IMR-90 (cell line): ENCODE data around the gene DCTN2.

Experiments
- CTCF ChIP-seq: conservative IDR thresholded peaks from 2 replicates; pipeline ENCODE4 v1.5.1; 2012; ENCODE audit warnings: mild to moderate bottlenecking, low read depth, low read length, improper control_type of control experiment
- POLR2A ChIP-seq: IDR thresholded peaks from 2 replicates; pipeline ENCODE4 v1.6.1; 2012; ENCODE audit warnings: mild to moderate bottlenecking, low read depth, low read length

DNA sequence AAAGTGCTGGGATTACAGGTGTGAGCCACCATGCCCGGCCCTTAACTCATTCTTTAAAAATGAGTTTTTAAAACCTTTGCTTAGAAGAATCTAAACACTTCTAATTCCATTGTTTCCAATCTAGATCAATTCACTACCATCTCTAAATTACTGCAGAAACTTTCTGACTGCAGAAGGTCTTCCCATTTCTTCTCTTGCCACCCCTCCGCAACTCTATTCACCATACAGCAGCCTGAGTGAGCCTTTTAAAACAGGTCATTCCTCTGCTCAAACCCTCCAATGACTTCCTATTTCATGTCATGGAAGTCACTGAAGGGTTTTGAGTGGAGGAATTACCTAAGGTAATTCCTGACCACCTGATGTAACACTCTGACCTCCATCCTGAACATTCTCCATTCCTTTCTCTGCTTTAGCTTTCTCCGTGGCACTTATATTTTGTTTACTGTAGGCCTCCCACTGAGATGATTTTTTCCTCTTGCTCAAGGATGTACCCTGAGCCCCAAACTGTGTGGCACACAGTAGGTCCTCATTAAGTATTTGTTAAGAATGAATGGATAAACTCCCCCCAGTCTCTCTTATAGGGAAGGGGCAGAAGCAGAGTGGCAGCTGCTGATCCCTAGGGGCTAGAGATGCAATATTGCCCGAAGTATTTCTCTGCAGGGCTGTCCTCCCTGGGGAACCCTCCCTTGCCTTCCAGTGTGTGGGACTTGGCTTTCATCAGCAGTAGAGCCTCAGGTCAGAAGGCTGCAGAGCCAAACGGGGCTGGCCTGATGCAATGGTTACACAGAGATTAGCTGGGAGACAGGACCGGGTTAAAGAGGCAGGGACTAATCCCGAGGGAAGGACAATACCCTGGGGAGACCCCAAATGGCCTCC lies 27.8 kb downstream of the DCTN2 start:
- no peak for TF ChIP-seq POLR2A
- TF ChIP-seq CTCF, result no peak
